ENCODE measurements around the gene LRRFIP1.

LRRFIP1 gene

GRCh38 chr2:237631801-237632585 lies 4.6 kb downstream of the LRRFIP1 start:
- TF ChIP-seq POLR2A (IDR thresholded peaks at IDR 0.05; ENCODE audit: low read length): no peak
- TF ChIP-seq GATA1 (IDR thresholded peaks at IDR 0.05; ENCODE audit: low read depth, low read length): no peak
- DNase-seq: no peak

GRCh38 chr2:237633061-237633561 lies 5.7 kb downstream of the LRRFIP1 start:
- TF ChIP-seq POLR2A (IDR thresholded peaks at IDR 0.05; ENCODE audit: low read length): no peak
- TF ChIP-seq GATA1 (IDR thresholded peaks at IDR 0.05; ENCODE audit: low read depth, low read length): no peak
- DNase-seq: no peak

- TF ChIP-seq GATA1 (IDR thresholded peaks at IDR 0.05; ENCODE audit: low read depth, low read length) (no peak), POLR2A (IDR thresholded peaks at IDR 0.05; ENCODE audit: low read length) (no peak)
- DNase-seq: no peak
These were observed 9.2 kb downstream of the LRRFIP1 start for GRCh38 chr2:237636578-237636977.

- TF ChIP-seq POLR2A (IDR thresholded peaks at IDR 0.05; ENCODE audit: low read length): no peak
- no peak for TF ChIP-seq GATA1 (IDR thresholded peaks at IDR 0.05; ENCODE audit: low read depth, low read length)
- DNase-seq: no peak
These were observed 10.2 kb downstream of the LRRFIP1 start for GRCh38 chr2:237637429-237638135.

GRCh38 chr2:237638176-237638575 lies 10.8 kb downstream of the LRRFIP1 start:
- DNase-seq: no peak
- TF ChIP-seq GATA1 (IDR thresholded peaks at IDR 0.05; ENCODE audit: low read depth, low read length): no peak
- TF ChIP-seq POLR2A (IDR thresholded peaks at IDR 0.05; ENCODE audit: low read length): no peak

- DNase-seq: no peak
- no peak for TF ChIP-seq GATA1 (IDR thresholded peaks at IDR 0.05; ENCODE audit: low read depth, low read length)
- no peak for TF ChIP-seq POLR2A (IDR thresholded peaks at IDR 0.05; ENCODE audit: low read length)
These were observed 11.9 kb downstream of the LRRFIP1 start for GRCh38 chr2:237639052-237639835.

- DNase-seq: no peak
- TF ChIP-seq POLR2A (IDR thresholded peaks at IDR 0.05; ENCODE audit: low read length) (no peak), GATA1 (IDR thresholded peaks at IDR 0.05; ENCODE audit: low read depth, low read length) (no peak)
These were observed 12.4 kb downstream of the LRRFIP1 start for GRCh38 chr2:237639836-237640220.

- DNase-seq: no peak
- TF ChIP-seq GATA1 (IDR thresholded peaks at IDR 0.05; ENCODE audit: low read depth, low read length) (no peak), POLR2A (IDR thresholded peaks at IDR 0.05; ENCODE audit: low read length) (no peak)
These were observed 13.2 kb downstream of the LRRFIP1 start for GRCh38 chr2:237640493-237640998.

GRCh38 chr2:237642038-237642734 lies 14.8 kb downstream of the LRRFIP1 start:
- no peak for TF ChIP-seq POLR2A (IDR thresholded peaks at IDR 0.05; ENCODE audit: low read length)
- no peak for TF ChIP-seq GATA1 (IDR thresholded peaks at IDR 0.05; ENCODE audit: low read depth, low read length)
- DNase-seq: no peak

GRCh38 chr2:237643066-237643465 lies 15.7 kb downstream of the LRRFIP1 start:
- DNase-seq: no peak
- TF ChIP-seq GATA1 (IDR thresholded peaks at IDR 0.05; ENCODE audit: low read depth, low read length) (no peak), POLR2A (IDR thresholded peaks at IDR 0.05; ENCODE audit: low read length) (no peak)

- no peak for DNase-seq
- TF ChIP-seq POLR2A (IDR thresholded peaks at IDR 0.05; ENCODE audit: low read length): no peak
- TF ChIP-seq GATA1 (IDR thresholded peaks at IDR 0.05; ENCODE audit: low read depth, low read length): no peak
These were observed 16.4 kb downstream of the LRRFIP1 start for GRCh38 chr2:237643582-237644380.

- no peak for TF ChIP-seq POLR2A (IDR thresholded peaks at IDR 0.05; ENCODE audit: low read length)
- TF ChIP-seq GATA1 (IDR thresholded peaks at IDR 0.05; ENCODE audit: low read depth, low read length): no peak
These were observed 17.0 kb downstream of the LRRFIP1 start for GRCh38 chr2:237644381-237644703.

More at GRCh38 chr2:237644381-237644703, 17.0 kb downstream of the LRRFIP1 start:
- no peak for DNase-seq
